Endothelial cell of umbilical vein (primary cell): ENCODE data around the gene ATP1A4. TPM values are rescaled to one million over a fixed set of nuclear protein-coding genes. Genes with fewer than 3 reads are reported as not detected.

Experiments used
- BruUV-seq: library from RNA; stranded (reverse); fragments of 400-500 nt; replicated peaks from 2 replicates; lab custom pipeline; 2021; lab: Mats Ljungman, UMichigan
- CTCF ChIA-PET: fragments of 300-600, 350-600 bp; sonication (Branson Sonifier 250); formaldehyde crosslinking; loops from one replicate; lab custom pipeline; 2021; ENCODE audit warnings: antibody characterized with exemption, inconsistent platforms; lab: Charles Lee
- POLR2A ChIA-PET: fragments of 300-600, 350-600 bp; sonication (Branson Sonifier 250); formaldehyde crosslinking; loops from one replicate; lab custom pipeline; 2021; ENCODE audit warnings: antibody characterized with exemption, inconsistent platforms; lab: Charles Lee
- DNase-seq: peaks from one replicate; pipeline ENCODE4 v3.0.0-alpha.2; 2011; ENCODE audit warnings: low read depth, low spot score
- FAIRE-seq: peaks from 2 replicates; lab custom pipeline; 2011; peaks lifted over from hg19 to GRCh38; lab: Jason Lieb, UNC
- H2AFZ ChIP-seq: 2 replicates; pipeline ENCODE4 v1.6.0; 2012; ENCODE audit warnings: low read depth, low read length, control low read depth, inconsistent platforms
- H3K27ac ChIP-seq: 2 replicates; pipeline ENCODE4 v1.5.1; 2011; ENCODE audit warnings: low read depth, mild to moderate bottlenecking, control low read depth, low read length, moderate library complexity; ENCODE audit not compliant: insufficient read depth
- H3K27me3 ChIP-seq, 2 experiments: 2 replicates each; pipeline versions ENCODE4 v1.6.0 to v1.6.1; 2011; ENCODE audit warnings: low read length in 2 of 2, mixed read lengths in 1 of 2; ENCODE audit not compliant: control insufficient read depth in 2 of 2, insufficient read depth in 2 of 2
- H3K36me3 ChIP-seq, 2 experiments: 2 replicates in 1 of 2; 3 replicates in 1 of 2; pipeline ENCODE4 v1.5.1; 2011; ENCODE audit warnings: low read length in 2 of 2, mild to moderate bottlenecking in 1 of 2, moderate library complexity in 1 of 2; ENCODE audit not compliant: control insufficient read depth in 2 of 2, insufficient read depth in 2 of 2; ENCODE audit errors: extremely low read depth in 1 of 2
- H3K4me1 ChIP-seq: 3 replicates; pipeline ENCODE4 v1.5.1; 2011; ENCODE audit warnings: mild to moderate bottlenecking, low read length; ENCODE audit not compliant: control insufficient read depth, insufficient read depth; ENCODE audit errors: extremely low read depth
- H3K4me2 ChIP-seq: 2 replicates; pipeline ENCODE4 v1.6.1; 2011; ENCODE audit warnings: low read length, control low read depth, mixed read lengths; ENCODE audit not compliant: insufficient read depth
- H3K4me3 ChIP-seq, 3 experiments: fragments of 200-600 bp in 1 of 3; sonication (generic), shearing (Covaris generic) in 1 of 3; replicated peaks in 1 of 3; 2 replicates each; pipeline ENCODE4 v1.5.1; 2011 to 2016; ENCODE audit warnings: control low read depth in 3 of 3, low read length in 3 of 3, mild to moderate bottlenecking in 2 of 3, inconsistent platforms in 1 of 3, low read depth in 1 of 3, moderate library complexity in 1 of 3; ENCODE audit not compliant: insufficient read depth in 1 of 3
- H3K79me2 ChIP-seq: 2 replicates; pipeline ENCODE4 v1.6.0; 2012; ENCODE audit warnings: low read length, inconsistent platforms; ENCODE audit not compliant: control insufficient read depth, insufficient read depth
- H3K9ac ChIP-seq: replicated peaks from 2 replicates; pipeline ENCODE3; 2011; ENCODE audit warnings: low read length, control low read depth; ENCODE audit not compliant: insufficient read depth; ENCODE audit errors: extremely low read depth
- H3K9me1 ChIP-seq: replicated peaks from 3 replicates; pipeline ENCODE4 v1.6.0; 2011; ENCODE audit warnings: mild to moderate bottlenecking, low read length; ENCODE audit not compliant: control insufficient read depth, insufficient read depth; ENCODE audit errors: extremely low read depth
- H3K9me3 ChIP-seq: replicated peaks from 2 replicates; pipeline ENCODE4 v1.5.1; 2012; ENCODE audit warnings: low read length, inconsistent platforms; ENCODE audit not compliant: control insufficient read depth, insufficient read depth
- H4K20me1 ChIP-seq: replicated peaks from 2 replicates; pipeline ENCODE3; 2011; ENCODE audit warnings: mild to moderate bottlenecking, low read length; ENCODE audit not compliant: control insufficient read depth, insufficient read depth; ENCODE audit errors: extremely low read depth
- CTCF ChIP-seq, 2 donors: IDR thresholded peaks; 1 replicate in 1 of 2; 2 replicates in 1 of 2; pipeline ENCODE4 v1.5.1; 2011; ENCODE audit warnings: low read length in 2 of 2, mild to moderate bottlenecking in 2 of 2, moderate library complexity in 2 of 2, control low read depth in 1 of 2, inconsistent platforms in 1 of 2, low read depth in 1 of 2; ENCODE audit not compliant: insufficient read depth in 1 of 2; ENCODE audit errors: extremely low read depth in 1 of 2
- EZH2 ChIP-seq: IDR thresholded peaks from 2 replicates; pipeline ENCODE4 v1.6.1; 2012; ENCODE audit warnings: borderline replicate concordance, low read depth, mild to moderate bottlenecking, moderate library complexity, low read length, inconsistent platforms; ENCODE audit not compliant: severe bottlenecking
- FOS ChIP-seq: IDR thresholded peaks from 2 replicates; pipeline ENCODE4 v1.6.1; 2011; ENCODE audit warnings: mild to moderate bottlenecking, low read length, moderate library complexity, borderline replicate concordance; ENCODE audit not compliant: insufficient read depth
- GATA2 ChIP-seq: IDR thresholded peaks from 2 replicates; pipeline ENCODE4 v1.7.0; 2011; ENCODE audit warnings: low read depth, mild to moderate bottlenecking, moderate library complexity, mixed read lengths, low read length; ENCODE audit not compliant: insufficient read length, insufficient read depth
- JUN ChIP-seq: IDR thresholded peaks from 2 replicates; pipeline ENCODE4 v1.6.1; 2011; ENCODE audit warnings: borderline replicate concordance, low read depth; ENCODE audit not compliant: insufficient read length, insufficient read depth
- MYC ChIP-seq: IDR thresholded peaks from one replicate; pipeline ENCODE4 v1.6.1; 2011; ENCODE audit warnings: mild to moderate bottlenecking, low read depth, low read length
- POLR2A ChIP-seq: IDR thresholded peaks from 2 replicates; pipeline ENCODE4 v1.6.1; 2012; ENCODE audit warnings: low read depth, mild to moderate bottlenecking, control low read depth, low read length
- POLR2AphosphoS5 ChIP-seq: IDR thresholded peaks from 2 replicates; pipeline ENCODE4 v1.6.1; 2012; ENCODE audit warnings: low read depth, mild to moderate bottlenecking, control low read depth, low read length, moderate library complexity; ENCODE audit not compliant: insufficient read depth
- dilution Hi-C: fragments of 300-500 bp; cut with MboI; formaldehyde crosslinking; loops from one replicate; pipeline ENCODE4 v1.15.0; 2019; ENCODE audit warnings: low sequenced_read_pairs; ENCODE audit not compliant: extremely low pct_ligation_motif_present
- intact Hi-C: fragments of 100-400 bp; cut with micrococcal nuclease; formaldehyde crosslinking; loops from one replicate; pipeline ENCODE4 v1.10.0; 2022
- polyA plus RNA-seq, 4 experiments: library from polyadenylated mRNA; depleted of rRNA in 3 of 4; stranded (reverse) in 3 of 4; unstranded in 1 of 4; fragments of >200 nt; gene quantifications; 2 replicates each; pipeline versions ENCODE4 v1.2.1 to v1.2.3, GENCODE V29; 2011 to 2012; ENCODE audit warnings: missing spikeins in 1 of 4
- total RNA-seq: library from RNA; stranded (reverse); gene quantifications from 2 replicates; pipeline ENCODE4 v1.2.3, GENCODE V29; 2021
- TF ChIP-seq, protein P1 (sequence below): IDR thresholded peaks from 2 replicates; pipeline ENCODE4 v1.6.1; 2011; ENCODE audit not compliant: insufficient read depth, insufficient read length

ATP1A4 gene
- total and polyA plus RNA-seq, 2 donors (not counting 3 experiments of a cell fraction or from before 2014, with no cell fraction given): not detected

DNA sequence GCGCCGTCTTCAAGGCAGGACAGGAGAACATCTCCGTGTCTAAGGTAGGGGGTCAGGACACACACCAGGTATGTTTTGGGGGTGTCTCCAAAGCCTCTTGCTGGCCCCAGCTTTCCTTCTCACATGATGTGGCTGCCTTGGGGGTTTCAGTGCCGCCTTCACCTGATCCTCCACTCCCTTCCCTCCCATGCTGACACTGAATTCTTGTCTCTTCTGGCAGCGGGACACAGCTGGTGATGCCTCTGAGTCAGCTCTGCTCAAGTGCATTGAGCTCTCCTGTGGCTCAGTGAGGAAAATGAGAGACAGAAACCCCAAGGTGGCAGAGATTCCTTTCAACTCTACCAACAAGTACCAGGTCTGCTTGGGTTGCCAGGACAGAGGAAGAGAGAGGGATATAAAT lies 22.4 kb upstream of the ATP1A4 start:
- CTCF ChIA-PET: interaction anchor here (1.1 kb wide), 1 partner anchor 11 kb away, joined by 3 read pairs; no protein-coding TSS in a partner anchor
- POLR2A ChIA-PET: no interaction called here
- no peak overlapping the region for H3K9ac ChIP-seq
- H4K20me1 ChIP-seq: no peaks in the 10 kb centered on the region
- no peak overlapping the region for H2AFZ ChIP-seq
- H3K4me1 ChIP-seq: no peaks in the 10 kb centered on the region
- H3K79me2 ChIP-seq: no peaks in the 10 kb centered on the region
- H3K36me3 ChIP-seq: no peaks in the 10 kb centered on the region
- H3K27me3 ChIP-seq: no peaks in the 10 kb centered on the region
- DNase-seq (no peak), FAIRE-seq (no peak)
- no peak overlapping the region for H3K4me2 ChIP-seq
- no peaks in the 10 kb centered on the region for H3K9me1 ChIP-seq
- no peaks in the 10 kb centered on the region for H3K9me3 ChIP-seq
- dilution Hi-C loops: no loop called here
- BruUV-seq: no TSS peak
- H3K4me3 ChIP-seq: no peak overlapping the region
- no peak overlapping the region for H3K27ac ChIP-seq
- TF ChIP-seq FOS: no peak
- TF ChIP-seq, protein P1, sequence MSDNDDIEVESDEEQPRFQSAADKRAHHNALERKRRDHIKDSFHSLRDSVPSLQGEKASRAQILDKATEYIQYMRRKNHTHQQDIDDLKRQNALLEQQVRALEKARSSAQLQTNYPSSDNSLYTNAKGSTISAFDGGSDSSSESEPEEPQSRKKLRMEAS: no peak
- no peak for TF ChIP-seq CTCF (IDR thresholded peaks at IDR 0.05; ENCODE audit: extremely low read depth in 1 of 2, insufficient read depth in 1 of 2, low read depth in 1 of 2, low read length in 2 of 2)
- TF ChIP-seq POLR2AphosphoS5: no peak
- TF ChIP-seq JUN: no peak
- no peak for TF ChIP-seq POLR2A
- no peak for TF ChIP-seq GATA2
- no peak for TF ChIP-seq MYC
- TF ChIP-seq EZH2: no peak
- intact Hi-C loops: no loop called here
